CD4-positive, alpha-beta T cell treated with Interleukin-21 for 1 hour (primary cell): Measurements from ENCODE around the gene RBFOX1.

Experiments used
- DNase-seq: peaks from one replicate; pipeline ENCODE4 v3.0.0-alpha.2; 2020

RBFOX1 gene

GRCh38 chr16:7332611-7333010 is at the start of gene RBFOX1:
Gene RBFOX1 (plus strand): TSS chr16:7332845.
- no peak for DNase-seq

- no peak for DNase-seq
Measured at GRCh38 chr16:7284780-7285179, 47.9 kb upstream of the RBFOX1 start.

- no peak for DNase-seq
Measured at GRCh38 chr16:7285520-7285919, 47.1 kb upstream of the RBFOX1 start.

- no peak for DNase-seq
Measured at GRCh38 chr16:7289299-7289698, 43.3 kb upstream of the RBFOX1 start.

GRCh38 chr16:7290682-7291081 is 42.0 kb upstream of the RBFOX1 start:
- no peak for DNase-seq

GRCh38 chr16:7294020-7294419 is 38.6 kb upstream of the RBFOX1 start:
- DNase-seq = no peak

GRCh38 chr16:7303052-7303610 is 29.5 kb upstream of the RBFOX1 start:
- DNase-seq = no peak

GRCh38 chr16:7303660-7304200 is 28.9 kb upstream of the RBFOX1 start:
- no peak for DNase-seq

GRCh38 chr16:7304279-7304678 is 28.4 kb upstream of the RBFOX1 start:
- DNase-seq = no peak

GRCh38 chr16:7304958-7305357 is 27.7 kb upstream of the RBFOX1 start:
- no peak for DNase-seq

- DNase-seq = no peak
Measured at GRCh38 chr16:7313170-7313569, 19.5 kb upstream of the RBFOX1 start.

- no peak for DNase-seq
Measured at GRCh38 chr16:7314163-7314562, 18.5 kb upstream of the RBFOX1 start.

GRCh38 chr16:7315813-7316212 is 16.8 kb upstream of the RBFOX1 start:
- DNase-seq = no peak

- no peak for DNase-seq
Measured at GRCh38 chr16:7316281-7316888, 16.3 kb upstream of the RBFOX1 start.

- no peak for DNase-seq
Measured at GRCh38 chr16:7317982-7318381, 14.7 kb upstream of the RBFOX1 start.

GRCh38 chr16:7318686-7319085 is 14.0 kb upstream of the RBFOX1 start:
- DNase-seq = no peak

- no peak for DNase-seq
Measured at GRCh38 chr16:7319514-7319913, 13.1 kb upstream of the RBFOX1 start.

- DNase-seq = no peak
Measured at GRCh38 chr16:7321661-7322060, 11.0 kb upstream of the RBFOX1 start.

- DNase-seq = no peak
Measured at GRCh38 chr16:7324321-7324720, 8.3 kb upstream of the RBFOX1 start.

- no peak for DNase-seq
Measured at GRCh38 chr16:7325834-7326233, 6.8 kb upstream of the RBFOX1 start.

- DNase-seq = no peak
Measured at GRCh38 chr16:7330709-7331108, 1.9 kb upstream of the RBFOX1 start.

- no peak for DNase-seq
Measured at GRCh38 chr16:7331997-7332396, 648 bp upstream of the RBFOX1 start.

GRCh38 chr16:7333180-7333725 is 608 bp downstream of the RBFOX1 start:
- DNase-seq = no peak

GRCh38 chr16:7334801-7335560 is 2.3 kb downstream of the RBFOX1 start:
- no peak for DNase-seq
